Measurements from ENCODE around the gene KLHL8.

Gene KLHL8

DNA sequence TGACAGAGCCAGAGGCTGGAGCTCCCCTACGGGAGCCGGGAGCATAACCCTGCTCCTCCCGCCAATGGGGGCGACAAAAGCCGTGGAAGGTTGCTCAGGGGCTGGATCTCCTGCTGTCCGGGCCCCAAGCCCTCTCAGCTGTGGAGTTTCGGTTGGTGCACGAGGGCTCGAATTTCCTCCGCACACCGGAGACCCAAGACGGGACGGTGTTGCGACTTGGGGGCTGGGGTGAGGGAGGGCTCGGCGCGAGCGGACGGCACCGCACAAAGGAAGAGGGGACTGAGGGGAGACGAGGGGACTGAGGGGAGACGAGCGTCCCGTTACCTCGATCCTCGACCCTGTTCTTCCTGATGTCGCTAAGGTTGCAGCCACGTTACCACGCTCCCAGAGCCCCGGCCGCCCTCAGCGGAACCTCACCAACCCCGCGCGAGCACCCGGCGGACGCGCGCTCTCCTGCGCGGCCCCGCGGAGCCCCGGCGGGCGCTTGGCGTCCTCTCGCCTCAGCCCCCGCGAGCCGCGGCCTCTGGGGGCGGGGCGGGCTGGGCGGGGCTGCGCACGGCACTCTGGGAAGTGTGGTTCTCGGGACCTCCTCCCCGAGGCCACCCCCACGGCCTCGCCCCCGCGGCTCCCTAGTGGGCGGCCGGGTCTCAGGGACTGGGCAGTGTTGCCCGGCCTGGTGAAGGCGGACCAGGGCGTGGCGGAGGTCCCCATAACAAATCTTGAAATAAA is at the start of gene KLHL8:
KLHL8 (minus strand) TSS at position 525 of the 729 bp plus-strand sequence. CDS start 25,079 bp downstream, outside the sequence.
- peak; percentile 97 for DNase-seq (ENCODE audit: low spot score)

DNA sequence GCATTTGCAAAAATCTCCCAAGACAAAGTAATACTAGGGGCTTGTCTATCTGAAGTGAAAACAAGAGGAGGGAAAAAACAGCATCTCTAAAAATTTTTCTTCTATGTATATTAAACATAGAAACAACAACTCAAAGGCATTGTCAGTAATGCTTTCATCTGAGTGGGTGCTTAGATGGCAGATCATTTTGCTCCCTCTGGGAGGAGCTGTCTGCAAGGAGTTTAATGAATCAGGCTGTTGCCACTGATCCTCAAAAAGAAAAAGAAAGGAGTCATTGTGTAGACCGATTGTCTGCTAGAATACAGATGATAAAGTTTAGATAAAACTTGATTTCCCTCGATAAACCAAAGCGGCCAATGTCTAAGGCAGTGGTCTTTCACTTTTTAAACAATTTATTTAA is 49.7 kb upstream of the KLHL8 start:
- peak; percentile 30 for DNase-seq (ENCODE audit: low spot score)

DNA sequence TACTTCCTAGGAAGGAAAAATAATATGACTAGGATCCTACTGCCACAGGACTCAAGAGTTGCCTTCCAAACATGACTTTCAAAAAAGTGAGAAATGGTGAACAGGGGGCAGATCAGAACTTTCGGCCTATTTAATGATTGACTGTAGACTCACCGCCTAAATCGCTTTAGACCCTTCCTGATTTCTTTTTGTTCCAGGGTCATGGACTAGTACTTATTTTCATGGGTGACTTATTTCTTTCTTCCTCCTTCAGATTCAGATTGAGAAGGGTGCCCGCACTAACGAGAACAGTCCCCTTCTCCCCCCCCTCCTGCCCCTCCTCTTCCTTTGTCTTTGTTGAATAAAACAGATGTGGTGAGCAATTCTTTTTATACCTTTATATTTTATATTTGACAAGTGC is 48.0 kb upstream of the KLHL8 start:
- no peak for DNase-seq (ENCODE audit: low spot score)

DNA sequence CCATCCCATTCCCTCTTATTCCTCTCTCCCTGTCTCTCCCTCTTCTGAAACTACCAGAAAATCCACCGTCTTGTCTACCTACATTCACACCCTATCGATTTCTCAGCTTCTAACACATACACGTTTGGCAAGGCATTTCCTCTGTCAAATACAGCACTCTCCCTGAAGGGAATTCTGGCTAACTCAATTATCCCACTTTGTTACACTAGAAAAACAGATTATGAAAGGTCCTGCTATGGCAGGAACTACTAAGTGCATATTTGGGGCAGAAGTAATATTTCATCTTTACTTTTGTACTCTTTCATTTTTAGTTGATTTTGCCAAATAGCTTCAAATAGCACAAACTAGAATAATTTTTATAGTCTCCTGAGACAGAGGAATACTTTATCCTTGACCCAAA is 46.6 kb upstream of the KLHL8 start:
- no peak for DNase-seq (ENCODE audit: low spot score)

DNA sequence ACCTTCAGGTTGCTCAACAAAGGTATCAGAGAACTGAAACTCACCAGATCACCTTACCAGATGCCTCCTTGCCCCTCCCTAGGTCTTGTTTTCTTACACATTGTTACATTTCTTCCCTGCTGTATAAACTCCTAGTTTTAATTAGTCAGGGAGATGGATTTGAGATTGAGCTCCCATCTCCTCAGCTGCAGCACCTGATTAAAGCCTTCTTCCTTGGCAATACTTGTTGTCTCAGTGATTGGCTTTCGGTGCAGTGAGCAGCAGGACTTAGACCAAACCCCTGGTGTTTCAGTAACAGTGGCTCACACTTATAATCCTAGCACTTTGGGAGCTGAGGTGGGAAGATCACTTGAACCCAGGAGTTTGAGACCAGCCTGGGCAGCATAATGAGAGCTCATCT is 42.5 kb upstream of the KLHL8 start:
- no peak for DNase-seq (ENCODE audit: low spot score)

DNA sequence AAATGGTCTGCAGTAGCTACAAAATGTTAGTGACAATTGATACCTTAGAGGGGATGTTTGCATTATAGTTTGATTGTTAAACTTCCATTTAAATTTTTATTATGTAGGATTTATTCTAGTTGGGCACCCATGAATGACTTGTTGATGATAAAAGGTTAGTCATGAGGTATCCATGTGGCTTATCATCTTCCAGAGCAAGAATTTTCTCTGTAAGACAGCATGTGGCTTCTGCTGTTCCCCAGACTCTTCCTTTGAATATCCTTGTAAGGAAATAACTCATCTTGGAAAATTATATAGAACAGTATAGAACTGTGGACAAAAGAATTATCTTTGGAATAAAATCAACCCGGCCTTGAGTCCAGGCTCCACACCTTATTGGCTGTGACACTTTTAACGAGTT is 40.1 kb upstream of the KLHL8 start:
- no peak for DNase-seq (ENCODE audit: low spot score)

DNA sequence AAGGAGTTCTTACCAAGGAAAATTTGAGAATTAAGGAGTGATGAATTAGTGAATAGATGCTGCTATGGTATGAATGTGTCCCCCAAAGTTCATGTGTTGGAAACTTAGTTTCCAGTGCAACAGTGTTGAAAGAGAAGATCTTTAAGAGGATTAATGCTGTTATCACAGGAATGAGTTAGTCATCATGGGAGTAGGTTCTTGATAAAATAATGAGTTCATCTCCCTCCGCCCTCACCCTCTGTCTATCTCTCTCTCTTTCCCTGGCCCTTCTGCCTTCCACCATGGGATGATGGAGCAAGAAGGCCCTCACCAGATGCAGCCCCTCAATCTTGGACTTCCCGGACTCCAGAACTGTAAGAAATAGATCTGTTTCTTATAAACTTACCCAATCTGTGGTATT is 38.3 kb upstream of the KLHL8 start:
- no peak for DNase-seq (ENCODE audit: low spot score)

DNA sequence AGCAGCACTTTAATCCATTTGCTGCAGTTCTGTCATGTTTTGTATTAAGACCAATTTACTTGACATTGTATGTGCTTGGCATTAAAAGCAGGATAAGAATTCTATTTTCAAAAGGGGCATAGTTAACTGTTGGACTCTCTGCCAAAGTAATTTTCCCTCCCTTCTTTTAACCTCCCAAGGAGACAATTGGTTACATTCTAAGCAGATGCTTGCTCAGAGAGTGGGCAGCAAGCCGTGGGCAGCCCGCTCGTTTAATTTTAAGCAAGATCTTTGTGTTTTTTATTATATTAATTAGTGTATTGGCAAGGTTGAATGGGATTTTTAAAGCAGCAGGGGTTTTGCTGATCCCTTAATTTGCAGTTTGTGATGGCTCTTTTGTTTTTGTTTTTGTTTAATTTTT is 37.1 kb upstream of the KLHL8 start:
- DNase-seq (ENCODE audit: low spot score) = no peak

DNA sequence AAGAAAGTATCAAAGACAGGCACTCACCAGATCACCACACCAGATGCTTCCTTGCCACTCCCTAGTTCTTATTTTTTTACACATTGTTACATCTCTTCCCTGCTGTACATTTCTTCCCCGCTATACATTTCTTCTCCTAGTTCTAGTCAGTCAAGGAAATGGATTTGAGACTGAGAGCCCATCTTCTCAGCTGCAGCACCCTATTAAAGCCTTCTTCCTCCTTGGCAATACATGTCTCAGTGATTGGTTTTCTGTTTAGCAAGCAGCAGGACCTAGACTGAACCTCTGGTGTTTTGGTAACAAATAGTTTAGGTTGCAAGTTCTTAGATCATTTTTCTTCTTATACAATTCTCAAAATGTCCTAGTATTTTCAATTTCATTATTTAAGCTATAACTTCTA is 35.3 kb upstream of the KLHL8 start:
- no peak for DNase-seq (ENCODE audit: low spot score)

DNA sequence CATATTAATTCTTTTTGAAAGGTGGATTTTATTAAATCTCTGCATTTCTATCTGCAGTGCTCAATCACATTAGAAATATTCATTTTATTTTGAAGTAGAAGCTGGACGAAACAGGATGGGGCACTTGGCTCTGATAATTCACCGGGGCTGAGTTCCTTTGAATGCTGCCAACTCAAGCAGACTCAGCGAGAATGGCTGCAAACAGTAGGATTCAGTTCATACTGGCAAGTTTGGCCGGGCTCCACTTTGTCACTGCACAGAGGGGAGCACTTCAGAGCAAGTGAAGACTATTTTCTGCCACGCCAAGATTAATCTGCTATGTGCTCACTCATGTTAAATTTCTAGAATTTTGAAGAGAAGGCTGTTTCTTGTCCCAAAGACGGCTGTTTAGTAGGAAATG is 30.7 kb upstream of the KLHL8 start:
- no peak for DNase-seq (ENCODE audit: low spot score)

DNA sequence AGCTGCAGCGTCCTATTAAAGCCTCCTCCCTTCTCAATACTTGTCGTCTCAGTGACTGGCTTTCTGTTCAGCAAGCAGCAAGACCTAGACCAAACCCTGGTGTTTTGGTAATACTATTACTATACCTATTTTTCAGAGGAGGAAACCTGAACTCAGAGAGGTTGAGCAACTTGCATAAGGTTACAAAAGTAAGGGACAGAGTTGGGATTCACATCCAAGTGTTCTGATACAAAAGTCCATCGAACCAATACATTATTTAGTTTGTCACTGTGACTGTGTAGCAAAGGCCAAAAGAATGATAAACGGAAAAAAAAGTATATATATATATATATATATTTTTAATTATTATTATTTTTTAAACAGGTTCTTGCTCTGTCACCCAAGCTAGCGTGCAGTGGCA is 29.9 kb upstream of the KLHL8 start:
- no peak for DNase-seq (ENCODE audit: low spot score)

DNA sequence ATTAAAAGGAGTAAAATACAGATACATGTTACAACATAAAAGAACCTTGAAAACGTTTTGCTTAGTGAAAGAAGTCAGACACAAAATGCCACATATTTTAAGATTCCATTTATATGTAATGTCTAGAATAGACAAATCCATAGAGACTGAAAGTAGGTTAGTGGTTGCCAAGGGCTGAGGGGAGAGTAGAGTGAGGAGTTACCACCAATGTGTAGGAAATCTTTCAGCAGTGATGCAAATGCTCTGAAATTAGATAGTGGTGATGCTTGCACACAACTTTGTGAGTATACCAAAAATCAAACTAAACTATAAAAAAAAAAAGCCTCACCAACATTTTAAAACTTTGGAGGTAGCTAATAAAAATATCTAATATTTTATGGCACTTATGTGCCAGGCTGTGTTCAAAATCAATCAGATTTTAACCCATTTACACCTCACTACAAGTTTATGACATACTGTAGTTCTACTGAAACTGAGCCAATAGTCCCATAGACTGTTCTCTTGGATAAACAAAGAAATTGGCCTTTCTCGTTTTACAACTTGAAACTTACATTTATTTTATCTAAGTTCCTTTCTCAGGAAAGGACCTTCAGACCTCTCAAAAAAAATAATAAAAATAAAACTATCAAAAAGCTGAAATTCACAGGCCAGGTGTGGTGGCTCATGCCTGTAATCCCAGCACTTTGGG is 29.1 kb upstream of the KLHL8 start:
- no peak for DNase-seq (ENCODE audit: low spot score)

DNA sequence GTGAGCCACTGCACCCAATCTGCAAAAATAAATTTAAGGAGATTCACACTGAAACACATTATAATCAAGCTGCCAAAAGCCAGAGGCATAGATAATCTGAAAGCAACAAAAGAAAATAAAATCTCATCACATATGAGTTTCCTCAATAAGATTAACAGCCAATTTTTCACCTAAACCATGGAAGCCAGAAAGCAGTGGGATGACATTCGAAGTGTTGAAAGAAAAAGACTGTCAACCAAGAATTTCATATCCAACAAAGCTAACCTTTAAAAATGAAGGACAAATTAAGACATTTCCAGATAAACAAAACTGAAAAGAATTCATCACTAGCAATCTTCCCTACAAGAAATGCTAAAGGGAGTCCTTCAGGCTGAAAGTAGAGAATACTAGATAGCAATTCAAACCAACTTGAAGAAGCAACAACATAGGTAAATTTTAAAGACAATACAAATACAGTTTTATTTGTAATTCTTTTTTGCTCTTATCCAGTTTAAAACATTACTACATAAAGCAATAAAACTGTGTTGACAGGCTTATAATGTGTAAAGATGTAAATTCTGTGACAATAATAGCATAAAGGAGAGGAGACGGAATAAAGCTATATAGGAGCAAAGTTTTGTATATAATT is 23.1 kb upstream of the KLHL8 start:
- no peak for DNase-seq (ENCODE audit: low spot score)

DNA sequence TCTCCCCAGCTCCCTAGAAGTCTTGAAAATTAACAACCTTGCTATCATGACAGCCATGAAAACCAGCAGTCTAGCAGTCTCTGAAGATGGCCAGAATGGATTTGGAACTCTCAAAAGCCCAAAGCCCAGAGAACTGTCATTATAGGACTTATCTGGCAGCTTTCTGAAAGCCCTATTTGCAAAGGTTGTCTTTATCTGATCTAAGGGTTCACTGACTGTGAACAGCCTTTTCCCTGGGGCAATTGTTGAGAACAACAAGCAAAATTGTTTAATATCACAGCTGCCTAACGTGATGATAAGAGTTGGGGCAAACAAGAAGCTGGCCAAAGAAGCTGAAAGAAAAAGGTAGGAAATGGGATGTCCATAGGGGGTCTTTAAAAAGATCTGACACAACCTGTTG is 20.9 kb upstream of the KLHL8 start:
- no peak for DNase-seq (ENCODE audit: low spot score)

DNA sequence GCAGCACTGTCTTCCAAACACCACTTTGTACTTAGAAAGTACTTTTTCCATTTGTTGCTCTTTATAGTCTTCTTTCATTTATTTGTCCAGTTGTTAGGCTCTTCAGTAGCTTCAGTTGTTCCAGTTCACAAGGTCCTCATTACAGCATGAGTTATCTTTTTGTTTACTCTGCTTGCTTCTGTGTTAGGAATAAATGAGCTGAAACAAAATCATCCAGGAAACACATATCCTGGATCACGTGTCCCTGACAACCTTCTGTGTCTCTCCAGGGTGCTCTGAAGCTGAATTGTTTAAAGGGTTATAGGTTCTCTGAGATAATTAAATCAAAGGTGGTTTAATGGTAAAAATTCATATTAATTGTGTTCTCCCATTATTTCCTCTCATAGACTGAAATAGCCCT is 19.9 kb upstream of the KLHL8 start:
- DNase-seq (ENCODE audit: low spot score) = no peak

DNA sequence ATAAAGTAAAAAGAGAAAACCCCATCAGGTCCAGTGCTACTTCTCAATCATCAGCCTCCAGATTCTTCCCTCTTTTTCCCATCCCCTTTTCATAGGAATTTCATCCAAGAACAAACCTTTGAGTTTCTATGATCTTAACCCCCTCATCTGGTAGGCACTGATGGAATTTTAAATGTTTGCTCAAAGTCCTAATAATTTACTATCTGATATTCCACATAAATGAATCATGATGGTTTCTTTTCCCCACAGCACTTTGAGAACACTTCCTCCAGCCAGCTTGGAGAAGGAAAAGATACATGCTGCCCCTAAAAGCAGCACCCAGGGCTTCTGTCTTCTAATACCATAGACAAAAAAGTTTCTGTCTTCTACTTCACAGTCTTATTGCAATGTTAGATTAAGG is 19.4 kb upstream of the KLHL8 start:
- DNase-seq (ENCODE audit: low spot score) = no peak

DNA sequence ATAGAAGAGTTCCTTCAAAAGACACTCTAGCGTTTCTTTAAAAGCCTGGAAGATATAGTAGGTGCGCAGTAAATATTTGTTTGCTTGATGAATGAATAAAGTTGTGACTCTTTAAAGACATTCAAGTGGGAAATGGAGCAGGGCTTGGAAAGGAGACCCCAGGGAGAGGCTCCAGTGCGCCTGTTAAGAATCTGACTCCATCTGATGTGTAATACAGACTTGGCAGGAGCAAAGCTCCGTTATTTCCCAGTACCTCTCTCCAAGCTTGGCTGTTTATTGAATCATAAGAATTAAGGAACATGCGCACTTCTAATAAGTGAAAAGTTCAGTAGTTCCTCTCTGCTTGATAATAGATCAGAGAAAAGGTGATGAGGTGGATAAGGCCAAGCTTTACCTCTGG is 18.8 kb upstream of the KLHL8 start:
- DNase-seq (ENCODE audit: low spot score) = no peak

DNA sequence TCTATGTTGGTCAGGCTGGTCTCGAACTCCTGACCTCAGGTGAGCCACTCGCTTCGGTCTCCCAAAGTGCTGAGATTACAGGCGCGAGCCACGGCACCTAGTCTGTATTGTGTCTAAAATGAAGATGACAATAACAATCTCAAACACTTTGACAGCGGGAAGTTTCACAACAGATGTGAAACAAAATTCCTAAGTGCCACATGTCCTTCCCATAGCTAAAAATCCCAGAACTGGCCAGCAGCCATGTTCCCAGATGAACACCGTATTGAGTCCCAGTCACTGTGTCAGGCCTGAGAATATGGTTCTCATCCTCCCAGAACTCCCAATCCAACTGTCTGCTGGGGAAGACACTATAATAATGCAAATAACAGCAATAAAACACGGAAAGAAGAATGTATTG is 16.4 kb upstream of the KLHL8 start:
- DNase-seq (ENCODE audit: low spot score) = no peak

DNA sequence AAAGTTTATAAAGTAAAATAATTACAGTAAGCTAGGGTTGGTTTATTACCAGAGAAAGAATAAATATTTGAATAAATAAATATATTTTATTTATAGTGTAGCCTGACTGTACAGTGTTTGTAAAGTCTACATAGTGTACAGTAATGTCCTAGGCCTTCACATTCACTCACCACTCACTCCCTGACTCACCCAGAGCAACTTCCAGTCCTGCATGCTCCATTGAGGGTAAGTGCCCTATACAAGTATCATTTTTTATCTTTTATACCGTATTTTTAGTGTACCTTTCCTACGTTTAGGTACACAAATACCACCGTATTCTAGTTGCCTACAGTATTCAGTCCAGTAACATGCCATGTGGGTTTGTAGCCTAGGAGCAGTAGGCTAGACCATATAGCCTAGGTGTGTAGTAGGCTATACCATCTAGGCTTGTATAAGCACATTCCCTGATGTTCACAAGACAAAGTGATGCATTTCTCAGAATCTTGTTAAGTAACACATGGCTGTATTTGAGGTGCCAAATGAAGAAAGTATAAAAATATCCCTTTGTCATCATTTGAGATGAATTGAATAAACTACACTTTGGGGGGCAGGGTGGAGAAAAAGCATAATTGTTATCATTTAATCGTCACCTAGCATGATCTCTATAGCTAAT is 14.7 kb upstream of the KLHL8 start:
- DNase-seq (ENCODE audit: low spot score) = no peak

DNA sequence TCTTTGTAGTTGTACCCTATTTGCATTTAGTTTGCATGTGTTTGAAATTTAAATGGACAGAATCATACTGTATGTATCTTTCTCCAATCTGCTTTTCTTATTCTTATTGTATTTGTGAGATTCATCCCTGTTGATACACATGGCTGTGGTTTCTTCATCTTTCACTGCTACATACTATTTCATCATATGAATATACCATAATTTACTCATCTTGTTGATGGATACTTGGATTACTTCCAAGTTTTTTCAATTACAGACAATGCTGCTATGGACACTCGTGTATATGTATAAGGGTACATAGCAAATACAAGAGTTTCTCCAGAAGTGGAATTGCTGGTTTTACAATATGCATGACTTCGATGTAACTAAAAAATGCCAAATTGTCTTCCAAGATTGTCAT is 11.8 kb upstream of the KLHL8 start:
- DNase-seq (ENCODE audit: low spot score) = no peak

DNA sequence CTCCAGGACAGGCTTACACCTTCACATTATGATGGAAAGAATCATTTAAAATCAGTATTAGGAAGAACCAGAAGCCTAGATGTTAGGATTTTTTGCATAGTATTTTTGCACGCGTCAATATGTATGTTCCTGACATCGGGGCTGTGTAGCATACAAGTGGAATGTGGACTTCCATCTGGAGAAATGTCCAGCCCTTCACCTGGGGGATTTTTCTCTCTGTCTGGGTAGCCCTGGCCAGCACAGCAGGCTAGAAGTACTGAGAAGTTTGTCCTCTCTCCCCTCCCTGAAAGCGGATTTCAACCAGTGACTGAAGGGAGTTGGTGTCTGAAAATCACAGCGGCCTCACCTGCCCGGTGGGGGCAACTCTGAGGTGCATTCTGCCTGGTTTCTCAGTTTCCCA is 10.4 kb upstream of the KLHL8 start:
- DNase-seq (ENCODE audit: low spot score) = no peak

DNA sequence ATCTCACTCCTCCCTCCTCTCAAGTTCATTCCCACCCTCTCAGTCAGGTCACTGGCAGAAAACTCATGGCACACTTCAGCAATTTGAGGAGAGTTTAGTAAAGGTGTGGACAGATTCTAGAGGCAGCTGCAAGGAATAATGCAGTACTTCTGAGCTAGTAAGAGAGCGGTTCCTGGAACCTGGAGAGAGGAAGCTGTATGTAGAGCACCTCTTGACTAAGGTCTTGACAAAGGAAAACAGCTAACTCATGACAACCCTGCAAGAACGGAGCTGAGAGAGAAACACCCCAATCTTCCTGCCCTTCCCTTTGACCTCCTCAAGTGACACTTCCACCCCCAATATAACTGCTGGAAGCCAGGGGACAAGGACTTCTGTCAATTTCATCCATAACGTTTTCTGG is 9.6 kb upstream of the KLHL8 start:
- no peak for DNase-seq (ENCODE audit: low spot score)

DNA sequence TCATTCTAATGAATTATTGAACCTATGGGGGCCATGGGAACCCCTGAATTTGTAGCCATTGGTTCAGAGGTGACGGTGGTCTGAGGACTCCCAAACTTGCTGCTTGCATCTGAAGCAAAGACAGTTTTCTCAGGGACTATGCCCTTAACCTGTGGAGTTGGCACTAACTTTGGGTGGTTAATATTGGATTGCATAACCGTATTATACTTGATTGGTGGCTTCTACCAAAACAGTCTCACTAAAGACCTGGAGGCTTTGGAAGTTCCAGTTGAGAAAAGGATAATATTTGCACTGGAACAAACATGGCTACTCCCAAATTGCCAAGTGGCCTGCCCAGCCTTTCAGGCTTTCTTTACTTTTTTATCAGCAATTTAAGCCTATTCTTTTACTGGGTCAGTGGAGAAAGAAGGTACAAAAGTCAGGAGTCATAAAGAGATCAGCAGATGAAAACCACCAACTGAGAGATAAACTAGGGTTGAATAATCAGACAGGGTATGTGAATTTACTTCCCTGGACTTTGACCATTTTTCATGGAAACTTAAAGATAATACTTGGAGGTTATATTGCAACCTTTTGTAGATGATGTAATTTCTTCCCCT is 7.9 kb upstream of the KLHL8 start:
- no peak for DNase-seq (ENCODE audit: low spot score)
